GM18519 (cell line): Measurements from ENCODE around the gene METTL8.
A peak's percentile ranks its signal among the peaks of the same experiment; 100 is the strongest.
"Not testable (repeated sequence)": the region's sequence is repeated elsewhere in the genome, so short reads cannot be mapped to it uniquely, and the experiment has no call there.

Experiments
- ATAC-seq: cut with Tn5 transposase; IDR thresholded peaks from one replicate; pipeline ENCODE4 v1.9.1; 2021; ENCODE audit warnings: mild to moderate bottlenecking, moderate library complexity; ENCODE audit not compliant: unreplicated experiment, low FRiP score

The METTL8 gene

GRCh38 chr2:171431677-171432167 is 2.1 kb downstream of the METTL8 start:
- ATAC-seq: no peak

- no peak for ATAC-seq
Measured at GRCh38 chr2:171430516-171431410, 3.0 kb downstream of the METTL8 start.

GRCh38 chr2:171422710-171423495 is 10.9 kb downstream of the METTL8 start:
- ATAC-seq: not testable (repeated sequence)

- no peak for ATAC-seq
Measured at GRCh38 chr2:171420728-171421563, 12.8 kb downstream of the METTL8 start.

- ATAC-seq: no peak
Measured at GRCh38 chr2:171419333-171419732, 14.5 kb downstream of the METTL8 start.

GRCh38 chr2:171416009-171416926 is 17.5 kb downstream of the METTL8 start:
- peak; percentile 71 for ATAC-seq

- not testable (repeated sequence) for ATAC-seq
Measured at GRCh38 chr2:171414645-171415044, 19.1 kb downstream of the METTL8 start.

- no peak for ATAC-seq
Measured at GRCh38 chr2:171412571-171413175, 21.1 kb downstream of the METTL8 start.

GRCh38 chr2:171411791-171412483 is 21.9 kb downstream of the METTL8 start:
- no peak for ATAC-seq

GRCh38 chr2:171411214-171411613 is 22.6 kb downstream of the METTL8 start:
- no peak for ATAC-seq

GRCh38 chr2:171410624-171411023 is 23.2 kb downstream of the METTL8 start:
- no peak for ATAC-seq

- ATAC-seq: no peak
Measured at GRCh38 chr2:171410101-171410500, 23.7 kb downstream of the METTL8 start.

- no peak for ATAC-seq
Measured at GRCh38 chr2:171409436-171409971, 24.3 kb downstream of the METTL8 start.

GRCh38 chr2:171407676-171408044 is 26.1 kb downstream of the METTL8 start:
- no peak for ATAC-seq

GRCh38 chr2:171407030-171407675 is 26.6 kb downstream of the METTL8 start:
- peak; percentile 52 for ATAC-seq

GRCh38 chr2:171406044-171406443 is 27.7 kb downstream of the METTL8 start:
- ATAC-seq: no peak

GRCh38 chr2:171405546-171405945 is 28.2 kb downstream of the METTL8 start:
- ATAC-seq: no peak

- ATAC-seq: no peak
Measured at GRCh38 chr2:171404719-171405118, 29.1 kb downstream of the METTL8 start.
